Chondrocyte (in vitro differentiated cells): Measurements from ENCODE around the gene PDILT. TPM values are rescaled to one million over a fixed set of nuclear protein-coding genes. Genes with fewer than 3 reads are reported as not detected.

Experiments used
- DNase-seq: peaks from one replicate; pipeline ENCODE4 v3.0.0; 2021; ENCODE audit warnings: mixed read lengths, low spot score
- H3K27ac Mint-ChIP-seq: one replicate; pipeline ENCODE4 v1.8.0; 2021; ENCODE audit warnings: mild to moderate bottlenecking, moderate library complexity, mixed read lengths; ENCODE audit not compliant: unreplicated experiment
- H3K27me3 Mint-ChIP-seq: 2 replicates; pipeline ENCODE4 v1.8.0; 2021; ENCODE audit warnings: low read depth, mixed read lengths
- H3K36me3 Mint-ChIP-seq: 2 replicates; pipeline ENCODE4 v1.8.0; 2021; ENCODE audit warnings: low read depth, mixed read lengths
- H3K4me1 Mint-ChIP-seq: 2 replicates; pipeline ENCODE4 v1.8.0; 2021; ENCODE audit warnings: low read depth, mild to moderate bottlenecking, mixed read lengths
- H3K4me3 Mint-ChIP-seq: one replicate; pipeline ENCODE4 v1.8.0; 2021; ENCODE audit warnings: mild to moderate bottlenecking, moderate library complexity, mixed read lengths; ENCODE audit not compliant: unreplicated experiment
- H3K9me3 Mint-ChIP-seq: 2 replicates; pipeline ENCODE4 v1.8.0; 2021; ENCODE audit warnings: low read depth, mixed read lengths
- total RNA-seq: library from RNA; stranded (reverse); gene quantifications from 3 replicates; pipeline ENCODE4 v1.2.1, GENCODE V29; 2021
- TF ChIP-seq, protein P1 (sequence below): fragments of 200-600 bp; sonication (generic); IDR thresholded peaks from 2 replicates; pipeline ENCODE4 v1.5.0; 2021; ENCODE audit warnings: antibody characterized with exemption, mild to moderate bottlenecking, moderate library complexity

The PDILT gene
- total RNA-seq, 1 donor from 2014 or later, result not detected

DNA sequence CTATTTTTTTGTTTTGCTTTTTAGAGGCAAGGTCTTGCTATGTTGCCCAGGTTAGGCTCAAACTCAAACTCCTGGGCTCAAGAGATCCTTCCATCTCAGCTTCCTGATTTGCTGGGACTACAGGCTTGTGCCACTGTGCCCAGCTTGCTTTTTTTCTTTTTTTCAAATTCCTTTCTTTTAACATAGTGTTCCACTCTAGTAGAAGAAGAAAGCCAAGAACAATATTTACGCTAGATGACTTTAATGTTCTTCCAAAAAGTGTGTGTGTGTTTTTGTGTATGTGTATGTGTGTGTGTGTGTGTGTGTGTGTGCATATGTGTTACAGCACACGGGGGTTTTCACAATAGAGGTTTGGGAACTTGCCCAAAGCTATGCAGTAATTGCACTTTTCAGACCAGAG lies 41.3 kb downstream of the PDILT start:
- DNase-seq, result no peak
- TF ChIP-seq, protein P1, sequence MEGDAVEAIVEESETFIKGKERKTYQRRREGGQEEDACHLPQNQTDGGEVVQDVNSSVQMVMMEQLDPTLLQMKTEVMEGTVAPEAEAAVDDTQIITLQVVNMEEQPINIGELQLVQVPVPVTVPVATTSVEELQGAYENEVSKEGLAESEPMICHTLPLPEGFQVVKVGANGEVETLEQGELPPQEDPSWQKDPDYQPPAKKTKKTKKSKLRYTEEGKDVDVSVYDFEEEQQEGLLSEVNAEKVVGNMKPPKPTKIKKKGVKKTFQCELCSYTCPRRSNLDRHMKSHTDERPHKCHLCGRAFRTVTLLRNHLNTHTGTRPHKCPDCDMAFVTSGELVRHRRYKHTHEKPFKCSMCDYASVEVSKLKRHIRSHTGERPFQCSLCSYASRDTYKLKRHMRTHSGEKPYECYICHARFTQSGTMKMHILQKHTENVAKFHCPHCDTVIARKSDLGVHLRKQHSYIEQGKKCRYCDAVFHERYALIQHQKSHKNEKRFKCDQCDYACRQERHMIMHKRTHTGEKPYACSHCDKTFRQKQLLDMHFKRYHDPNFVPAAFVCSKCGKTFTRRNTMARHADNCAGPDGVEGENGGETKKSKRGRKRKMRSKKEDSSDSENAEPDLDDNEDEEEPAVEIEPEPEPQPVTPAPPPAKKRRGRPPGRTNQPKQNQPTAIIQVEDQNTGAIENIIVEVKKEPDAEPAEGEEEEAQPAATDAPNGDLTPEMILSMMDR, result no peak
- Mint-ChIP-seq H3K36me3 (no peaks in the 10 kb centered on the region), H3K27me3 (peaks cover 16% of the 10 kb centered on the region), H3K4me3 (no peak overlapping the region), H3K27ac (peak overlapping the region; percentile 55), H3K4me1 (peaks cover 5% of the 10 kb centered on the region), H3K9me3 (no peaks in the 10 kb centered on the region)

DNA sequence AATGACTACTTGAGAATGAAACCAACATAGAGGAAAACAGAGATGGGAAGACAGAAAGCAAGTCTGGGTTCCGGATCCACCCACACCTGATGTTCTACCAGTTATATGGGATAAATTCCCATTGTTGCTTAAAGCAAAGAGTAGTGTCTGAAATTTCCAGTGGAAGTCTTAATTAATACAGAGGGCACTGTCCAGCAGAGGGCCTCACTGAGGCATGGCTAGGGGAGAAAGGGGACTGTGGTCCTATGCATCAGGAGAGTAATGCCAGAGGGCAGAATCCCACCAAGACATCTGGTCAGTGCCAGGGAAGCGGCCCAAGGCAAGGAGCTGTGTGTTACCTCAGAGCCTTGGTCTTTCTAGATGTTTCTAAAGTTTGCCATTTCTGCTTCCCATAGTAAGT lies 44.5 kb downstream of the PDILT start:
- no peak for DNase-seq
- no peak overlapping the region for H3K27ac Mint-ChIP-seq

DNA sequence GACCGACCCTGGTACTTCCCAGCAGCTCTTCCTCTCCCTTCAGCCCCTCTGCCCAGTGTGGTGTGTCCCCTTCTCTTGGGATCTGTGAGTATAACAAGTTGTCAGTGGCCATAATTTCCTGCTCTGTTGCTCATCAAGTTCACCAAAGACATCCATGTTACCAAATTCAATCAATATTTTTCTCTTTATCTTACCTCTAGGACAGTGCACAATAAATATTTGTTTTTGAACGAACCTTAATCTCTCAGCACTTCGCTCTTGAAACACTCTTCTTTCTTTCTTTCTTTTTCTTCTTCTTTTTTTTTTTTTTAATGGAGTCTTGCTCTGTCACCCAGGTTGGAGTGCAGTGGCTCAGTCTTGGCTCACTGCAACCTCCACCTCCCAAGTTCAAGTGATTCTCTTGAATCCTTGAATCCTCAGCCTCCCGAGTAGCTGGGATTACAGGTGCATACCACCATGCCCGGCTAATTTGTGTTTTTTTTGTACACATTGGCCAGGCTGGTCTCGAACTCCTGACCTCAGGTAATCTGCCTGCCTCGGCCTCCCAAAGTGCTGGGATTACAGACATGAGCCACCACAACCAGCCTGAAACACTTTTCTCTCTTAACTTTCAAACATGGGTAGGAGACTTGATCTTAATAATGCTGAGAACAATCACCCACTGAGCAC lies 49.3 kb downstream of the PDILT start:
- TF ChIP-seq, protein P1, result no peak
- Mint-ChIP-seq H3K27ac (no peak overlapping the region), H3K4me1 (no peaks in the 10 kb centered on the region), H3K9me3 (peaks cover 5% of the 10 kb centered on the region), H3K27me3 (peaks cover 8% of the 10 kb centered on the region), H3K4me3 (no peak overlapping the region), H3K36me3 (no peaks in the 10 kb centered on the region)
- no peak for DNase-seq

More for the DNA sequence above, 44.5 kb downstream of the PDILT start:
- H3K4me3 Mint-ChIP-seq, result no peak overlapping the region
- TF ChIP-seq, protein P1, result peak; percentile 53
- peaks cover 6% of the 10 kb centered on the region for H3K27me3 Mint-ChIP-seq
- H3K4me1 Mint-ChIP-seq, result peaks cover 5% of the 10 kb centered on the region
- no peaks in the 10 kb centered on the region for H3K36me3 Mint-ChIP-seq
- H3K9me3 Mint-ChIP-seq, result peaks cover 5% of the 10 kb centered on the region

DNA sequence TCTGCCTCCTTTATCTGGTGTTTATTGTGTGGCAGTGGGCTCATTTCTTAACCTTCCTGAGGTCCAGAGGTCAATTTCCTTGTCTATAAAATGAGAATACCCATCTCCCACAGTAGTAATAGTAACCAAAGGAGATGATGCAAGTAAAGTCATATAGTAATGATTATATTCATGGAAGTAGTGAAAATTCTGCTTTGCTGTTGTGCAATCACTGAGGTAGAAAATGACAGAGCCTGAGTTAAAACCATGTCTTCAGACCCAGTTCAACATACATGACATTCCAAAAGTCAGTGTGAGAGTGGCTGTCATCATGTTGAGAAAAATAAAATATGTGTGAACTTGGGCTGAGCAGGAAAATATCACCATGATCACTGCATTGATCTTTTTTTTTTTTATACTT lies 51.2 kb downstream of the PDILT start:
- Mint-ChIP-seq H3K36me3 (no peaks in the 10 kb centered on the region), H3K4me3 (no peak overlapping the region), H3K27me3 (peaks cover 2% of the 10 kb centered on the region), H3K9me3 (peaks cover 5% of the 10 kb centered on the region), H3K27ac (no peak overlapping the region), H3K4me1 (no peaks in the 10 kb centered on the region)
- TF ChIP-seq, protein P1, result no peak
- no peak for DNase-seq

DNA sequence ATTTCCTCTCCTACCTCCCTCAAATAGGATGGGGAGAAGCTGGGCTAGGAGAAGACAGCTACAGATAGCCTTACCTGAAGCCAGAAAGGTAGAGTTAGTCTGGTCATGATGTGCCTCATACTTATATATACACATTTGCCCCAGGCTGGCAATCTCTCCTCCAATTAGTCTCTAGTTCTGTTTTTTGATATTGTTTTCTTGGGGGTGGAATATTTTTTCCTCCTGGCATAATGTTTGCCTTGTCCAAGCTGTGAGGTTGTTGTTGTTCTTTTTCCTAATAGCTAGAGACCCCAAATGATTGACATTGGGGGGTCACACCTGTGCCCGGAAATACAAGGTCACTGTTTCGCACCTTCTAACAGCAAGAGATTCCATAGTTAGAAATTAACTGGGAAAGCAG lies 51.9 kb downstream of the PDILT start, which contains the start of gene UMOD:
TSS of gene UMOD (minus strand) at position 101 of the 400 bp plus-strand sequence. CDS start 1,978 bp downstream, outside the sequence.
- Mint-ChIP-seq H3K9me3 (peaks cover 5% of the 10 kb centered on the region), H3K4me1 (no peaks in the 10 kb centered on the region), H3K27me3 (peaks cover 2% of the 10 kb centered on the region), H3K36me3 (no peaks in the 10 kb centered on the region), H3K4me3 (no peak within 1 kb of the TSS), H3K27ac (no peak within 1 kb of the TSS)
- no peak for DNase-seq
- TF ChIP-seq, protein P1, result no peak
